Lower leg skin (tissue), 4 donors: Measurements from ENCODE around the gene XPR1. TPM values are rescaled to one million over a fixed set of nuclear protein-coding genes. Genes with fewer than 3 reads are reported as not detected.

Experiments
- DNase-seq, 2 donors: peaks; one replicate each; pipeline ENCODE4 v3.0.0-alpha.2; 2019; ENCODE audit warnings: low spot score in 2 of 2
- H3K4me3 ChIP-seq: fragments of 200-600 bp; sonication (generic); 2 replicates; pipeline ENCODE4 v1.5.1; 2017; ENCODE audit warnings: mild to moderate bottlenecking, low read depth; ENCODE audit not compliant: poor library complexity, severe bottlenecking
- POLR2A ChIP-seq, 2 donors: fragments of 450-650 bp; IDR thresholded peaks; one replicate each; pipeline ENCODE4 v1.6.1; 2016 to 2017; ENCODE audit warnings: antibody characterized with exemption in 2 of 2, mild to moderate bottlenecking in 1 of 2, moderate library complexity in 1 of 2
- WGBS, 2 donors: methylation state at CpG; one replicate each; pipeline ENCODE4 v1.1.5; 2018; 5-methylcytosine and 5-hydroxymethylcytosine counted together
- intact Hi-C: fragments of 100-400 bp; cut with DNase I; formaldehyde crosslinking; loops from one replicate; pipeline ENCODE4 v1.15.0; 2023; ENCODE audit warnings: low total_unique reads
- total RNA-seq, 4 donors: library from RNA; depleted of rRNA; stranded (reverse); fragments of >200 nt; gene quantifications; one replicate each; pipeline ENCODE4 v1.1.0, GENCODE V29; 2016
- TF ChIP-seq, protein P1 (sequence below), 3 donors: fragments of 450-650 bp; IDR thresholded peaks; one replicate each; pipeline ENCODE4 v1.5.1; 2016; ENCODE audit warnings: antibody characterized with exemption in 3 of 3, mild to moderate bottlenecking in 3 of 3, moderate library complexity in 2 of 3

The XPR1 gene
- total RNA-seq, 4 donors from 2014 or later = 10.1 to 25.4 (median 14.1) TPM

DNA sequence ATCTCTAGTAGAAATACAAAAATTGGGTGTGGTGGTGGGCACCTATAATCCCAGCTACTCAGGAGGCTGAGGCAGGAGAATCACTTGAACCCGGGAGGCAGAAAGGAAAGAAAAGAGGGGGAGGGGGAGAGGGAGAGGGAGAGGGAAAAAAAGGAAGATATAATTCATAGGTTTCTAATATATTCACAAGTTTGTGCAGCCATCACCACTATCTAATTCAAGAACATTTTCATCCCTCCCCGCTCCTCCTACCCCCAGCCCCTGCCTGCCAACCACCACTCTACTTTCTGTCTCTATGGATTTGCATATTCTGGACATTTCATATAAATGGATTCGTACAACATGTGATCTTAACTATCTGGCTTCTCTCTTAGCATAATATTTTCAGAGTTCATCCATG, 147.8 kb downstream of the XPR1 start:
- H3K4me3 ChIP-seq = no peak overlapping the region
- WGBS, 2 donors = 92 to 99% methylated on average over 3 of the region's 3 CpGs
- TF ChIP-seq POLR2A (IDR thresholded peaks at IDR 0.05) = no peak
- TF ChIP-seq, protein P1, sequence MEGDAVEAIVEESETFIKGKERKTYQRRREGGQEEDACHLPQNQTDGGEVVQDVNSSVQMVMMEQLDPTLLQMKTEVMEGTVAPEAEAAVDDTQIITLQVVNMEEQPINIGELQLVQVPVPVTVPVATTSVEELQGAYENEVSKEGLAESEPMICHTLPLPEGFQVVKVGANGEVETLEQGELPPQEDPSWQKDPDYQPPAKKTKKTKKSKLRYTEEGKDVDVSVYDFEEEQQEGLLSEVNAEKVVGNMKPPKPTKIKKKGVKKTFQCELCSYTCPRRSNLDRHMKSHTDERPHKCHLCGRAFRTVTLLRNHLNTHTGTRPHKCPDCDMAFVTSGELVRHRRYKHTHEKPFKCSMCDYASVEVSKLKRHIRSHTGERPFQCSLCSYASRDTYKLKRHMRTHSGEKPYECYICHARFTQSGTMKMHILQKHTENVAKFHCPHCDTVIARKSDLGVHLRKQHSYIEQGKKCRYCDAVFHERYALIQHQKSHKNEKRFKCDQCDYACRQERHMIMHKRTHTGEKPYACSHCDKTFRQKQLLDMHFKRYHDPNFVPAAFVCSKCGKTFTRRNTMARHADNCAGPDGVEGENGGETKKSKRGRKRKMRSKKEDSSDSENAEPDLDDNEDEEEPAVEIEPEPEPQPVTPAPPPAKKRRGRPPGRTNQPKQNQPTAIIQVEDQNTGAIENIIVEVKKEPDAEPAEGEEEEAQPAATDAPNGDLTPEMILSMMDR (IDR thresholded peaks at IDR 0.05) = no peak
- intact Hi-C loops = no loop called here
- no peak for DNase-seq

DNA sequence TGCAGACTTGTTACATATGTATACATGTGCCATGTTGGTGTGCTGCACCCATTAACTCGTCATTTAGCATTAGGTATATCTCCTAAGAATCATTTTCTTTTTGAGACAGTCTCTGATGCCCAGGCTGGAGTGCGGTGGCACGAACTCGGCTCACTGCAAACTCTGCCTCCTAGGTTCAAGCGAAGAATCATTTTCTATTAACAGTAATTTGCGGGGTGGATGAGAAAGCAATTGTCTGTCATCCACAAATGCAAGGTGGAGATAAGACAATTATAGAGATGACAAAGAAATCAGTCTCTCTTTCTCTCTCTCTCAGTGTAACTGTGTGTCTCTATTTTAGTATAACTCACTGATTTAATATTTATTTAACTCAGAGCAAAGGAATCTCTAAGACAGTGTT, 149.9 kb downstream of the XPR1 start:
- WGBS, 2 donors = 96 to 98% methylated on average over 6 of the region's 6 CpGs
- no peak for DNase-seq
- H3K4me3 ChIP-seq = no peak overlapping the region
- intact Hi-C loops = no loop called here
- no peak for TF ChIP-seq POLR2A (IDR thresholded peaks at IDR 0.05)
- TF ChIP-seq, protein P1 (IDR thresholded peaks at IDR 0.05) = no peak

GRCh38 chr1:180785291-180785690, 153.5 kb downstream of the XPR1 start:
- WGBS, 2 donors = 84 to 87% methylated on average over 3 of the region's 3 CpGs
- TF ChIP-seq, protein P1 (IDR thresholded peaks at IDR 0.05) = no peak
- H3K4me3 ChIP-seq = no peak overlapping the region
- intact Hi-C loops = no loop called here
- no peak for DNase-seq

GRCh38 chr1:180785887-180786286, 154.1 kb downstream of the XPR1 start:
- intact Hi-C loops = no loop called here
- 87 to 90% methylated on average over 3 of the region's 3 CpGs for WGBS, 2 donors
- H3K4me3 ChIP-seq = no peak overlapping the region
- TF ChIP-seq POLR2A (IDR thresholded peaks at IDR 0.05) = no peak
- TF ChIP-seq, protein P1 (IDR thresholded peaks at IDR 0.05) = no peak
- DNase-seq = no peak

DNA sequence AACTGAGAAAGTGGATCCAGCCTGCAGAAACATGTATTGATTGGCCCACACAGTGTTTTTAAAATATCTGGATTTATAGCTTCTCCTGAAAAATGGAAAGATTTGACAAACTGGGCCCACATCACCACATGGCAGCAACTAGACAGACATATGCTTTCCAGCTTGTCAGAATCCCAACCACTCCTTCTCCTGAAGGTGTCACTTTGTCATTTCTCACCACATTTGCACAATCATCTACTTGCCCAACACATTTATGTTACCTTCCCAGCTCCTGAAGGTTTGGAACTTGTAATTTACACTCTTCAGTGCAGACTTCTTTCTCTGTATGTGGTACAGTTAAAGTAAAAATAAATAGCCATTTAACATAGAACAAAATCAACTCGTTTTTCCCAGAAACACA, 154.8 kb downstream of the XPR1 start:
- intact Hi-C loops = no loop called here
- no peak for DNase-seq
- 67 to 75% methylated on average over 1 of the region's 1 CpG for WGBS, 2 donors
- no peak overlapping the region for H3K4me3 ChIP-seq
- no peak for TF ChIP-seq POLR2A (IDR thresholded peaks at IDR 0.05)

- intact Hi-C loops = no loop called here
- TF ChIP-seq, protein P1 (IDR thresholded peaks at IDR 0.05) = no peak
- TF ChIP-seq POLR2A (IDR thresholded peaks at IDR 0.05) = no peak
- 84 to 92% methylated on average over 5 of the region's 5 CpGs for WGBS, 2 donors
Observed at GRCh38 chr1:180787628-180788307, 155.9 kb downstream of the XPR1 start.

More at GRCh38 chr1:180787628-180788307, 155.9 kb downstream of the XPR1 start:
- DNase-seq = no peak
- no peak overlapping the region for H3K4me3 ChIP-seq
